HG02571 (cell line): ENCODE measurements around the gene VPS45.

ENCODE experiments used
- ATAC-seq: cut with Tn5 transposase; IDR thresholded peaks from one replicate; pipeline ENCODE4 v1.9.1; 2021; ENCODE audit warnings: mild to moderate bottlenecking, moderate library complexity; ENCODE audit not compliant: unreplicated experiment

Gene VPS45

DNA sequence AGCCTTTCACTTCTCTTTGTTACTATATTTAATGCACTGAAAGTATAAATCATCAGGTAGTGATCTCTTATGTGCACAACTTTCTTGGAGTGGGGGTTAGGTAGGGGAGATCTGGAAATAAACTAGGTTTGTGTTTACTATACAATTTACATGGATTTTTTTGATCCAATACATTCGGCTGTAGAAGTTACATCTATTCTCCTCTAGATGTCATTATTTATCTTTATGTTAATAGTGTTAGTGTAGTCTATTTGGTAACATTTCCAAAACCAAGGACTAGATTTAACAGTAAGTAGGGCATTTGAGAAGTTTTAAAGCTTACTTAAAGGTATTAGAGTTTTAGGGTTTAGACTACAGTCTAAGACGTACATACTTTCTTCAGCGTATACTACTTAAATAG lies 5.4 kb downstream of the VPS45 start:
- no peak for ATAC-seq

DNA sequence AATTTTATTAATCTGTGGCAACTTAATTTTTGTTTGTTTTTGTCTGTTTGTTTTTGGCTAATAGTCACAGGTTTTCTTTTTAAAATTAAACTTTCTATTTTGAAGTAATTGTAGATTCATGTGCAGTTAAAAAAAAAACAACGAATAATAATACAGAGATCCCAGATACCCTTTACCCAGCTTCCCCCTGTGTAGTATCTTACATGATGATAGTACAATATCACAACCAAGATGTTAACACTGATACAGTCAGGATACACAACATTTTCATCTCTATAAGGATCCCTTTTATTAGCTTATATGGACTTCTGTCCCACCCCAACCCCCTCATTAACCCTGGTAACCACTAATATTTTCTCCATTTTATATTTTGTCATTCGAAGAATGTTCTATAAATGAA lies 5.9 kb downstream of the VPS45 start:
- ATAC-seq, result no peak

DNA sequence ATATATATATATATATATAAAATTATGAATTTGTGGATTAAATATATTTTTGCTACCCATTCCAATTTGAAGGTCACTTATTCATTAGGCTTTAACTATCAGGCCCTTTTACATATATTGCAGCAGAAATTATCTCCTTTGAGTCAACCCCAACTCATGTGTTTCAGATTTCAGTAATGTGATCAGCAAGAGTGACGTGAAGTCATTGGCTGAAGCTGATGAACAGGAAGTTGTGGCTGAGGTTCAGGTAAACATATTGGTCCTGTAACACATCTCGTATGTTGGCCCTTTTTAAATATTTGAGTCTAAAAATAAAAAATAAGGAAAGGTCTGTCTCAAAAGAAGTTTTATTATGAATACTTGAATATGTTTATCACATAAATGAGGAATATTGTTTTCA lies 8.5 kb downstream of the VPS45 start:
- no peak for ATAC-seq

DNA sequence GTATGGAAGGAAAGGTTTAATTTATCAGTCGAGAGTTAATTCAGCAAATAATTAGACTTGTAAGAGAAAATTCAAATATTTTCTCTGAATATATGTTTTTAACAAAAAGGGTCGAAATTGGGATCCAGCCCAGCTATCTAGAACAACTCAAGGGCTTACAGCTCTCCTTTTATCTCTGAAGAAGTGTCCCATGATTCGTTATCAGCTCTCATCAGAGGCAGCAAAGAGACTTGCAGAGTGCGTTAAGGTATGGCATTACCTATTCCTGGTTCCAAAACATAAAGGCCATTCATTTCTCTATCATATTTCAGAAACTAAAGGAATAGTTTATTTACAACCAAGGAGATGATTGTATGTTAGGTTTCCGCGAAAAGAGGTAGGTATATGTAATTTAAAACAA lies 9.4 kb downstream of the VPS45 start:
- ATAC-seq, result no peak

DNA sequence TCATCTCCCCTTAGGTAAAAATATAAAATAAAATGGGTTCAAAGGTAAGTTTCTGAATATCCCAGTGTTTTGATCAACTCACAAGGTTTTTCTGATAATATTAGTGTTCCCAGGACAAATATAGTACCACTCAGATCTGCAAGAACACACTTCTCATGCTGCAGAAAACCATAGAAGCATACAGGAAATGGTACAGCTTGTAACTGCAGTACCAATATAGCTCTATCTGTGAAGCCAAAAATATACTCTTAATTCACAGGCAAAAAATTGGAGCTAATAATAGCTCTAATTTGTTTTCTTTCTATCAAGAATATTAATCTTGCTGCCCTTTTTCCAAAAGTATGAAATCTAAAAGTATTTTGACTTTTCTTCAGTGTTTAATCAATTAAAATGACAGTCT lies 13.2 kb downstream of the VPS45 start:
- no peak for ATAC-seq

DNA sequence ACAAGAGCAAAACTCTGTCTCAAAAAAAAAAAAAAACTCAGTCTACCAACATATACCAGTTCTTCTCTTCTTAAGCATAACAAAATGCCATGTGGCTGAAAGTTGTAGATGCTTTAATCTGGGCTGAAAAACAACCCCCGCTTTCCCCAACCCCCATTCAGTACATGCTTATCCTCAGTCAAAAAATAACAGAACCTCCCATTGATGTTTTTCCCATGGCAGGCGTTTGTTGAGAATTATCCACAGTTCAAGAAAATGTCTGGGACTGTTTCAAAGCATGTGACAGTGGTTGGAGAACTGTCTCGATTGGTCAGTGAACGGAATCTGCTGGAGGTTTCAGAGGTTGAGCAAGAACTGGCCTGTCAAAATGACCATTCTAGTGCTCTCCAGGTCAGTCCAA lies 14.9 kb downstream of the VPS45 start:
- ATAC-seq, result no peak

DNA sequence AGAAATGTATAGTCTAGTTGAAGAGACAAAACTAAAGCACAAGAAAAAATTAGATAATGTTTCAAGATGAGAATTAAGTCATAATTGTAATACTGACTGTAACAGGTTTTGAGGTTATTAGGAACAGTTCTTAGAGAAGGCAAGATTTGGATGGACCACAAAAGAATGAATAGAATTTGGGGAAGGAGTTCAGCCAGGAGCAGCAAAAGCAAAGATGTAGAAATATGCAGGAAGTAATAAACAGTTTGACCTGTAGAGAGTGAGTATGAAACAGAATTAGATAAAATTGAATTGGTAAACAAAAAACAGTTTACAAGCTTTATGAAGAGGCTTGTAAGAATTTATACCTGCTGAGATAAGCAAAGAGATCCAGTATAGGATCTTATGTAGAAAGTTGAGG lies 16.3 kb downstream of the VPS45 start:
- ATAC-seq, result no peak

DNA sequence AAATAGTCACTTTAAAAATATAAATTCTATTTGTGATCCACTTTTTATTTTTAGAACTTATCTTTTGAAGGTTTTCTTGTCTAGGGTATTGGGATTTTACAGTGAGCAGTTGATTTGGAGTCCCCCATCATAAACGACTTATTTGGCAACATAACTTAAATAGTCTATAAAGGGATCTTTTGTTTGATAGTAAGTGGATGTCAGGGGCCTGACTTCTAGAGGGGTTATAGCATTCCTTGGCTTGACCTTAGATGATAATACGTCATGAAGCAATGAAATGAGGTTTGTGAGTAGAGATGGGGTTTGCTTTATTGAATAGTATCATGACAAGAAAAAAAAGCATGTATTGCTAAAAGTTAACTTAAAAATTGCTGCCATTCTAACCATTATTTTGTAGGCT lies 17.8 kb downstream of the VPS45 start:
- ATAC-seq, result no peak

DNA sequence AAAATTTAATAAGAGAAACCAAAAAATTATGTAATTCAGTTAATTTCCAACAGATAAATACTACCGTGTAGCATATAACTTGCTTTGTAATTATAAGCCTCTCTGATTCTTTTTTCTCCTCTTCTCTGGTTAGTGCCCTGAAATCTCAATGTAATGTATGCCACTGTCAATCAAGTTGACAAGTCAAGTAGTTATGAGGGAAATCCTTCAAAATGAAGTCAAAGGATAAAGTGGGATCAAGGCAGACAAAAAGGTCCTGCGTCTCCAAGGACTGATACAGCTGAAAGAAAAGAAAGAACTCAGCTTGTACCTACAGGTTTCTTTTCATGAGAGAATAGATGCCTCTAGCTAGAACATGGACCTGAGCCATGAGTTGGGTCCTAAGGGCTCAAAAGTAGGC lies 19.8 kb downstream of the VPS45 start:
- no peak for ATAC-seq

DNA sequence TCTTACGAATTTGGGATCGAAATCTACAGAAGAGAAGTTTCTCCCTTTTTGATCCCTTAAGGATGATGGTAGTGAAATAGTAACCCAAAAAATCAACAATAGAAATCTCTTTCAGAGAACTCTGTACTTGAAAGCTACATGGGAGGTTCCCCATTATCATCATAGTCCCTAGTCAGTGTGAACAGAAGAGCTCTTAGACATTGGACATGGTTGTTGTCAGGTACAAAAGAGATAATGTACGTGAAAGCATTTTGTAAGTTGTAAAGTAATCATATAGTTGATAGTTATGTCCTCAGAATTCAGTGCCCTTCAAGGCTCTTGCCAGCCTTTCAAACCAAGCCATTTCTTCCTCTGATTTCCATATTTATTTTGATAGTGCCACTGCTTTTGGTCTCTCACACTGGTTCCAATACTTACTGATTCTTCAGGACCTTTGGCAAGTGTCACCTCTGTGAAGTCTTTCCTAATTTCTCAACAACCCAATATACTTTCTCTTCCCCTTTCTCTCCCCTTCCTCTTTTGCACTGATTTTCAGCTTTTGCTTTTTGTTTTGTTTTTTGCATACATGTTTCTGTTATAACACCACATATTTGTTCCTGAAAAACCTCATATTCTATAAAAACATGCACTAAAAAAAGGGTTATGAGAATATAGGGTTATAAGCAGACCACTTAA lies 22.4 kb downstream of the VPS45 start:
- ATAC-seq, result no peak

DNA sequence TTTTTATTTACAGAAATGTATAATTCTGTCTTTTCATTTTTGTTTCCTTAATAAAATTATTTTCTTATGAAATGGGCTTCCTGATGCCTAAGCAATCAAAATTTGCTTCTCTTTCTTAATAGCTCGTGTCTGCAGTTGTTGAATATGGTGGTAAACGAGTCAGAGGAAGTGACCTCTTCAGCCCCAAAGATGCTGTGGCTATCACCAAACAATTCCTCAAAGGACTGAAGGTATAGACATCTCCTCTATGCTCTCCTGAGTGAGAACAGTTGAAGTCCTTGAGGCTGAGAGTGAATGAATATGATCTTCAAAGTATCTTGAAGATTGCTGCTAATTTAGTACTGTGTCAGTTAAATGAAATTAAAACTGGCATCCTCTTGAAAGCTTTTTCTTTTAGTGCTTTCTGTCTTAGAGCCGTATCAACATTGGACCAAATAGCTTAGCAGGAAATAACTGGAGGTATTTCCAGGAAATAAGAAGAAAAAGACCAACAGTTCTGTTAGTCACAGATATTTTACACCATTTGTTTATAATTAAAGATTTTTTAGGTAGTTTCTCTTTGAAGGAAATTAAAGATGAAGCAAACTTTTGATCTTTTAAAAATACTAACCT lies 24.7 kb downstream of the VPS45 start:
- ATAC-seq, result no peak

DNA sequence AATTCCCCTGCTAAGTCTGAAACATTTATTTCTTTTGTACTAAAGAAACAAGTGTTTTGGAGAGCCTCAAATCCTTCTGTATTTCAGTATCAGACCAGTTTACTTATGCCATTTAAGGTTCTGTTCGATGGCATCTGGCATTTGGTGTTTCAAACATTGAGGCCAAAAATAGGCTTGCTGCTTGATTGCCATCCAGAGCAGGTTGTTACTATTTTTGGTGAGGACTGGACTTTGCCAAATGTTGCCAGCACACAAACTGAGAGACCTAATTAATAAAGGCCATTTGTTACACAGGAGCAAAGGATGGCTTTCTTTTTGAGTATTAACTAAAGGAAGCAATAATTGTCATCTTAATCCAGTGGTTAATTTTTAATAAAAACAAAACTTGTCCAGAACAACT lies 26.2 kb downstream of the VPS45 start:
- ATAC-seq, result no peak

DNA sequence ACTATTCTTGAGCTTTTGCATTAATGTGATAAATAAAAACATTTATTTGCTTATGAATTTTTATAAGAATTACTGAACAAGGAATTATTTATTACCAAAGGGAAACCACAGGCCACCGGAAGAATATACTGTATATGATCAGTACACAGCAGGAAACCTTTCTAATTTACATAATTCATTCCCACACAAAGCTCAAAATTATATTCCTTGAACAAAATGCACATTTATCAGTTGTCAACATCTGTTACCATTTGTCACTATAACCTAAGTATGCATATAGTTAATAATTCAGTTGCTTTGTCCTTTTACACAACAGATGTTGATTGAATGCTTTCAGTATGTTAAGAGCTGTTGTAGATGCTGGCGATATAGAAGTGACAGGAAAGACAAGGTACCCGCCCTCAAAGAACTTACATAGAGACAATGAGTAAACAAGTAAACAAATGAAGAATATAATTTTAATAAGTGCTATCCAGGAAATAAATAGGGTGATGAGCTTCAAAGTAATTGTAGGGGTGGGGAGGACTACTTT lies 27.2 kb downstream of the VPS45 start:
- no peak for ATAC-seq

DNA sequence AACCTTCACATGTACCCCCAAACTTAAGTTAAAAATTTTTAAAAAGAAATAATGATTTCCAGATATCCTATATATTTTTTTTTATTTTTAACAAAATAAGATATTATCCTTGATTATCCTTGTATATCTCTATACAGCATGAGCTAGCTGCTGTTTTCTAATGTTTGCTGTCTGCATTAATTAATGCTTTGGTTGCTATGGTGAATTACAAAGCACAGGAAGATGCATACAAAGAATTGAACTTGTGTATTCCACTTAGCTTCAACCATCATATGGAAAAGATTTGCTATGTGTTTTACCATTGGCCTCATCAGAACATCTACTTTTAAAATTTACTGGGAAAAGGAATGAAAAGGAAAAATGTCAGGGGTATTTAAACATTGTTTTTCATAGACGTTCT lies 35.4 kb downstream of the VPS45 start:
- no peak for ATAC-seq

DNA sequence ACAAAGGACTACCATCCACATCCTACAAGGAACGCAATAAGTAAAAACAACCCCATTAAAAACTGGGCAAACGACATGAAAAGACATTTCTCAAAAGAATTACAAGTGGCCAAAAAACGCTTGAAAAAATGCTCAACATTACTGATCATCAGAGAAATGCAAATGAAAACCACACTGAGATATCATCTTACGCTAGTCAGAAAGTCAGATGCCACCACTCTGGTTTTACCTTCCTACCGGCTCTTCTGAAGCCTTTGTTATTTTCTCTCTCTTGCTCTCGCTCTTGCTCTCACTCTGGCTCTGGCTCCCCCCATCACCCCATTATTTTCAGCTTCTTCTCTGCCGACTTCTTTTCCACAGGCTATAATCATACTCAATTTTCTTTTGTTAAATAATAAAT lies 38.8 kb downstream of the VPS45 start:
- ATAC-seq, result no peak

DNA sequence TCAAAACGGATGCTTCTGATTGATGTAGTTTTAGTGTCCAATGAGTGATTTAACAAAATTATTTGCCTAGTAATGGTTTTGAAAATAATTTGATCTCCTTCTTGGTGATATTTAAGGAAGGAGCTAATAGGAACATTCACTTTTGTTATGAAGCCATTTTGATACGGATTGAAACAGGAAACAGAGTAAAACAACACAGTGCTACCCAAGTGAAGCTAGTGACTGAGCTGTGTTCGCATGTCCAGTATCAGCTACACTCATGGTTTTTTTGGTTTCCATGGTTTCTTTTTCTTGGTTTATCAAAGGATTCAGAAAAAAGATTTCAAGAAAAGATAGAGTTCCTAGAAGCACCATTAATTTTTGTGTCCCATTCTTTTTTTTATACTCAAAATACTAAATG lies 42.0 kb downstream of the VPS45 start:
- no peak for ATAC-seq

DNA sequence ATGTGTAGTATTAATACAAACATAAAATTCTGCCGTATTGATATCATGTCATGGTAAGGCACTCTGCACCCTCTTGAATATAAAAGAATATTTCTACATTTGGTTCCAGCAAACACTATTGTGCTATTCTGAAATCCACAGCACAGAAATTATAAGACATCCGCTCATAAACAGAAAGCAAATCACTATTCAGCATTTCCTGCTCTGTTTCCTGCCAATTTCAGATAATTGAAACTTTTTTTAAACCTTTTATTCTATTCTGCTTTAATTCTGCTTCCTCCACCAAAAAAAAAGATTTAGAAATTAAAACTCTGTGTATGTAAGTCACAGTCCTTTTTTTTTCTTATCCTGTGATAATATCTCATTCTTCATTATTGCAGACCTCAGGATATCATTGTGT lies 42.5 kb downstream of the VPS45 start:
- no peak for ATAC-seq

DNA sequence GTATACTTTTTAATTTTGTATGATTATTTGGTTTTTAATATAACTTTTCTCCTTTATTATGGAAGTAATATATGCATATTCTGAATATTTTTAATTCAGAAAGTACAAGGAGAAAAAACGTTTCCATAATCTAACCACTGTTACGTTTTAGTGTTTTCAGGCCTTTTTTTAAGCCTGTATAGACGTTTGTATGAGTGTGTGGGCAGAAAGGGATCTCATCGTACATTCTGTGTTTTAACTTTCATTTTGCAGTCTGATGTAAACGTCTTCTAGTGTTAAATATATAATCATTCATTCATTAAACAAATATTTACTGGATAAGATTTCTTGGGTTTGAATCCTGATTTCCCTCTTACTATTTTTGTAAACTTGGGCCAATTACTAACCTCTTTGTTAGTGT lies 44.1 kb downstream of the VPS45 start:
- no peak for ATAC-seq

DNA sequence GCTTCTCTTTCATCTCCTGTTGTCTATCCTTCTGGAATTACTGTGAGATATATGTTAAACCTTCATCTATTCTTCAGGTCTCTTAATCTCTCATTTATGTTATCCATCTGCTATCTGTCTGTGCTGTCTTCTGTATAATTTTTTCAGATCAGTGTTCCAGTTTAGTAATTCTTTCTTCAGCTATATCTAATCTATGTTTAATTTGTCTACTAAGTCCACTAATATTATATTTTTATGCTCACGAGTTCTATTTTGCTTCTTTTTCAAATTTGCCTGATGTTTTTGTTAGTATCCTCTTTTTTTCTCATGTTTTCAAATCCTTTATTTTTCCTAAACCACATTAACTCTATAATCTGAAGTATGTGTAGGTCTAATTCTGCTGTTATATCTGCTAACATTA lies 47.5 kb downstream of the VPS45 start:
- ATAC-seq, result no peak

DNA sequence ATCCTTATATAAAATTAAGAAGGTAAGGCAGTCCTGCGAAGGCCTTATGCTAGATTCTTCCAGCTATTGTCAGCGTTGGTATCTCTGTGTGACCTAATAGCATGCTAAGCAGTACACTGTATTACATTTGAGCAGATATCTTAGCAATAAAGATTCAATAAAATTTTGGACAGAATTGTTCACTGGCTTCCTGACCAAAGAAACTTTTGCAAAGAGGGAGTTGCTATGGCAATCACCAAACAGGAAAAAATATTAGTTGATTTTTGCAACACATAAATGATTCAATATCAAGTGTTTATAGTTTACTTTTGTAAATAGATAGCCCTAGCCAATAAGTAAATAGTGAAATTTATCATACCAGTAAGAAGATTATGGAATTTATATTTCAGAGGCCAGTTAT lies 51.1 kb downstream of the VPS45 start:
- no peak for ATAC-seq

DNA sequence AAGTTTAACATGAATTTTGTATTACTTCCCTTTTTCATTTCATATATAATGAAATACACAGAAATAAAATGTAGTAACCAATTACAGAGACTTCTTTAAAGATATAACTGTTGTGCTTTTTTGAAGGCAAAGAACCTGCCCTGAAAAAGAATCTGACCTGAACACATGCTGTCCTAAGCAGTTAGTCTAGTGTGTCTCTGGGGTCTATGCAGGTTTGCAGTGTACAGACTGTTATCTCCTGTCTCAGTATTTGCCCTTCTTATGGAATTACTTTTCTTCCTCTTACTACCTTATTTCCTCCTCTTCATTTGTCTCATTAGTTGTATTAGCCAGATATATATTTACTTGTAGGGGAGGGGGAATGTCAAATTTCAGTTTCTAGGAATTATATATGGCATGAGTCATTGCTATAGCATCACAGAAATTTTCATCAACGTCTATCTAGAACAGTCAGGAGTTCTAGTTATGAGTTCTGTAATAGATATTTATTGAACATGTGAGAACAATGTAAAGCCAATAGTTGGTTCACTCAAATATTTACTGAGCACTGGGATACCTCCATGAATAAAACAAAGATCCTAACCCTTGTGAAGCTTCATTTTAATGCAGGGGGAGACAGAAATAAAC lies 53.8 kb downstream of the VPS45 start:
- ATAC-seq, result no peak

DNA sequence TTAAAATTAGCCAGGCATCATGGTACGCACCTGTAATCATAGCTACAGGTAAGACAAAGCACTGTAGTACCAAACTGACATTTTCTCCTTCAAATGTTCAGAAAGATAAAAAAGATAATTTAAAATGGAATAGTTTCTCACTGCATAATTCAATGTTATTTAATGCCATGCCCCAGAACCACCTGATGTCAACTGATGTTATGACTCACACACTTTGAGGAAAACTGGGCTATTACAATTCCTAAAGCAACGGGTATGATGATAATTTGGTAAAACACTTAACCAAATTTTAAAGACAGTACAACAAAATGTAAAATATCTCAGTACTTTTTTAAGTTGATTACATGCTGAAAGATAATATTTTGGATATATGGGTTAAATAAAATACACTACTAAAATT lies 59.2 kb downstream of the VPS45 start:
- no peak for ATAC-seq
